ENCODE results near the gene ELOF1.

ELOF1 gene

DNA sequence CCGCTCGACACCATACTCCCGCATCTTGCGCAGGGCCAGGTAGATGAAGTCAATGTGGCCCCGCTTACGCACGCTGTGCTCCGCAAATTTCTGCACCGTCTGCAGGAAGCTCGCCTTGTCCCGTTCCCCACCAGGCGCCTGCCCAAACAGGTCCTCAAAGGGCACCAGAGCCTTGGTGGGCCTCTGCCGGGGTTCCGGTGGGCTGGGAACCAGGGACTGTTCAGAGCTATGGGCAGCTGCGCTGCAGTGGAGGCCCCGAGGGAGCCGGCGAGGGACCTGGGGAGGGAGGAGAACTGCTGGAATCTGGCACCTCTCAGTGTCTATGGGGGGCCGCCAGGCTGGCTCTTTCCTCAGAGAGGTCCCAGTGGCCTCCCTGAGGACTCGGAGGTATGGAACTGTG is 45.1 kb downstream of the ELOF1 start:
- no peak for TF ChIP-seq CTCF (IDR thresholded peaks at IDR 0.05; ENCODE audit: borderline replicate concordance, control extremely low read depth, extremely low read depth, insufficient read depth, missing control alignments)
- in situ Hi-C loops (cut with MboI; ENCODE audit: low sequenced_read_pairs, unreplicated experiment) = no loop called here

DNA sequence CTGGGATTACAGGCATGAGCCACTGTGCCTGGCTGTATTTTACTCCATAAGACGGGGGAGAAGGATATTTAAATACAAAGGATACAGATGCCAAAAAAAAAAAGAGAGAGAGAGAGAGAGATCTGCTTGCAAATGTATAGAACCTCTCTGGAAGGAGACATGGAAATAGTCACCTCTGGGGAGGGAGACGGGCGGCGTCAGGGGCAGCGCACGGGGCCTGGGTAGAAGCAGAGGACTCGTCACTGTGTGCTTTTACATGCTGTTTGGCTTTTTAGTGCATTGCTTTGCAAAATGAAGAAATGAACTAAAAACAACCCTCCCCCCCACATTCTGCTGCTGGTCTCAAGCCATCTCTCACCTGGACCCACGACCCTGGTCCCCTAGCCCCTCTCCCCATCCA is 48.6 kb downstream of the ELOF1 start:
- in situ Hi-C loops (cut with MboI; ENCODE audit: low sequenced_read_pairs, unreplicated experiment) = no loop called here
- no peak for DNase-seq (ENCODE audit: low spot score)
- no peak for TF ChIP-seq CTCF (IDR thresholded peaks at IDR 0.05; ENCODE audit: borderline replicate concordance, control extremely low read depth, extremely low read depth, insufficient read depth, missing control alignments)

More for the DNA sequence above, 45.1 kb downstream of the ELOF1 start:
- DNase-seq (ENCODE audit: low spot score) = no peak

DNA sequence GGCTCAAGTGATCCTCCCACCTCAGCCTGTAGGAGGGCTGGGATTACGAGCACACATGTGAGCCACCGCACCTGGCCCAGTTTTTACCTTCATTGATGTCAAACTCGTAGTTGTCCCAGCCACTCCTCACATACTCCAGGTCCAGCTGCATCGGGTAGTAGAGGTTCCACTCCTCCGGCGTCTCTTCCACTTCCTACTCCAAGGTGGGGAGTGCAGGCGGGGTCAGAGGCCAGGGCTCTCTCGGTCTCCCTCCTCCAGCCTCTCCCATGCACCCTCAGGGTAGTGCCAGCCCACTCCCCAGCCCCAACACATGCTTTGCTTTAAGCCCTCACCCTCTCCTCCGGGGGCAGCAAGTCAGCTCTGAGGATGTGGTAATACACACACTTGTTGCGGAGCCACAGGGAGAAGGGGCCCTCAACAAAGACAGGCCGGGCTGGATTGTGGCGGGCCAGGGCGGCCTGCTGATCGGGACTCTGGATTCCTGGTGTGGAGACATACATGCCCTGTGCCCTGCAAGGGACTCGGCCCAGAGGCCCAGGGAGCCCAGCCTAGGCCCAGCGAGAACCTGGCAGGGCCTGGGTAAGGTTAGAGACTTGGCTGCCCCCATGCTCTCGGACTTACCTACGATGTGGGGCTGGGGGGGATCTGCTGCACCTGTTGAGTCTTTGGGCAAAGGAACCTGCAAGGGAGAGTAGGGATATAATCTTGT is 51.5 kb downstream of the ELOF1 start:
- no peak for TF ChIP-seq CTCF (IDR thresholded peaks at IDR 0.05; ENCODE audit: borderline replicate concordance, control extremely low read depth, extremely low read depth, insufficient read depth, missing control alignments)
- DNase-seq (ENCODE audit: low spot score) = no peak
- in situ Hi-C loops (cut with MboI; ENCODE audit: low sequenced_read_pairs, unreplicated experiment) = no loop called here

DNA sequence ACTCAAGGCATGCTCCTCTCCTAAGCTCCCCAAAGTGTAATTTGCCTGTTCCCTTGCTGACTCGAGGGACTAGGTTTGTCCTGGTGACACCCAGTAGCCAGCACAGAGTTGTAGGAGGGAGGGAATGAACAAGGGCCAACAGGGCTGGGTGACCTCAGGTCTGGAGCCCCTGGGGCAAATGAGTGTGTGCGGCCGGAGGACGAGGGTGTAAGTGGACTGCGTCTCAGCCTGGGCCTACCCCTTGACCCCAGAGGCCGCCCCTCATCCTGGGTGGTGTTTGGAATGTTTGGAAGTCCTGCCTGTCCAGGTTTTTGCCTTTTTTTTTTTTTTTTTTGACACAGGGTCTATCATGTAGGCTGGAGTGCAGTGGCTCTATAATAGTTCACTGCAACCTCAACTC is 52.1 kb downstream of the ELOF1 start:
- in situ Hi-C loops (cut with MboI; ENCODE audit: low sequenced_read_pairs, unreplicated experiment) = no loop called here
- TF ChIP-seq CTCF (IDR thresholded peaks at IDR 0.05; ENCODE audit: borderline replicate concordance, control extremely low read depth, extremely low read depth, insufficient read depth, missing control alignments) = no peak
- no peak for DNase-seq (ENCODE audit: low spot score)

DNA sequence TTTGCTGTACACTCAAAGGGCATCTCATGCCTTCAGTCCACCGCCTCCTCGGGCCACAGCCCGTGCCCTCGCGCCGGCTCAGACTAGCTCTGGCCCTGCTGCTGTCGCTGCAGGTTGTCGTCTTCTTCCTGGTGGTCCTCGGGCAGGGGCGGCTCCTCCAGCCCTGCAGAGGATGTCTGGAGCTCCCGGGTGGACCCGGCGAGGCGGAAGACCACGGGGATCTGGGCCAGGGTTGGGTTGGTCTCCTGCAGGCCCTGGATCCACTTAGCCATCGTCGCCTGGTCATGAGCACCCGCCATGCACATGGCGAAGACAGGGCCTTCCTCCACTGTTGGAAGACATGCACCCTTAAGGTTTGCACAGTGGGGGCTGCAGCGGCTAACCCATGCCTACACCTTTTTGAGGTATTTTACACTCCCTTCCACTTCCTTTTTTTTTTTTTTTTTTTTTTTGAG is 52.9 kb downstream of the ELOF1 start:
- in situ Hi-C loops (cut with MboI; ENCODE audit: low sequenced_read_pairs, unreplicated experiment) = no loop called here
- TF ChIP-seq CTCF (IDR thresholded peaks at IDR 0.05; ENCODE audit: borderline replicate concordance, control extremely low read depth, extremely low read depth, insufficient read depth, missing control alignments) = no peak
- no peak for DNase-seq (ENCODE audit: low spot score)

DNA sequence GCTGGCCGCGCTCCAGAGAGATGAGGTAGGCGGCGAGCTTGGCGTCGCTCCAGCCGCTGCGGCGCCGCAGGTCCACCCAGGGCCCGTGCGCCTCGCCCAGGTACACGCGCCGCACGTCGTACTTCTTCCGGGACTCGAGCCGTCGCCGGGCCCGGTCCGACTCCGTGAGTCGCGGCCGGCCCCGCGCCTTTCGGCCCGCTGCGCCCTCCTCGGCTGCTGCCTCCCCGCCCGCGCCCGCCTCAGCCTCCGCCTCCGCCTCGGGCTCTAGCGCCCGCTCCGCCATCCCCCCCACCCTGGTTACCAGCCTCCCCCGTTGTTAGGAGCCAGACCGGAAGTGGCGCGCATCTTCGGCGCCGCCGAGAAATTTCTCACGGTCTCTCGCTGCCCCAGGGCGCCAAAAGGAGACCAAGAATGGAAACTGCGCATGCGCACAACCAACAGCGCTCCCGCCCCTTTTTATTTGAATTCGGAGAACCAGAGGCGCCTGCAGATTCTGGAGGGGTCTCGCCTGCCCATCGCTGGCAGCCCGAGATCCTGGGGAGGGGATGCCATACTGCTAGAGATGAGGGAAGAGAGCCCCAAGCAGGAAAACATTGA is 53.4 kb downstream of the ELOF1 start, which contains the start of gene ZNF653:
TSS of gene ZNF653 (minus strand) at position 336 of the 597 bp plus-strand sequence. CDS start at position 283, 53 bp downstream.
- DNase-seq (ENCODE audit: low spot score) = peak; percentile 98
- in situ Hi-C loops (cut with MboI; ENCODE audit: low sequenced_read_pairs, unreplicated experiment) = no loop called here
- TF ChIP-seq CTCF (IDR thresholded peaks at IDR 0.05; ENCODE audit: borderline replicate concordance, control extremely low read depth, extremely low read depth, insufficient read depth, missing control alignments) = no peak

All from GM13976 (cell line).